Esophagus squamous epithelium (tissue), 4 donors: ENCODE measurements around the gene CTNNA3.

Experiments
- CTCF ChIP-seq, 6 experiments: fragments of 450-650 bp in 4 of 6; fragments of 200-600 bp in 2 of 6; sonication (generic) in 2 of 6; IDR thresholded peaks; one replicate each; pipeline ENCODE4 v1.5.1; 2016 to 2019; ENCODE audit warnings: antibody characterized with exemption in 6 of 6, mild to moderate bottlenecking in 4 of 6, moderate library complexity in 4 of 6
- POLR2A ChIP-seq, 4 donors: fragments of 450-650 bp; IDR thresholded peaks; one replicate each; pipeline ENCODE4 v1.6.1; 2017; ENCODE audit warnings: antibody characterized with exemption in 4 of 4, mild to moderate bottlenecking in 4 of 4, moderate library complexity in 3 of 4

DNA sequence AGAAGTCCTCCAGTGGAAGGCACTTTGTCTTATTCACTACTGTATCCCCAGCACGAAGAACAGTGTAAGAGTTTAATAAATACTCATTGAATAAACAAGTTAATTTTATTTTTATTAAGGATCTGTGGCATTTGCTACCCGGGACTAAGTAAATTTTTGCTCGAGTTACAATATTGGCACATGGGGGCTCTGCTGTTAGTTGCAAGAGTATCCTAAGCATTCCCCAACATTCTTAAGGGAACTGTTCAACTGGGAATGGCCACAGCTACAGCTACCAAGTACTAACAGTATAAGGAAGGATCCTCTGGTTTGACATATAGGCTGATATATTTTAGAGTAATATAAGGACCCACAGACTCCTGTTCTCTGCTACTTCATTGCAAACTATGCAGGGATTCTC is 778.9 kb downstream of the CTNNA3 start:
- TF ChIP-seq CTCF (IDR thresholded peaks at IDR 0.05) (no peak), POLR2A (IDR thresholded peaks at IDR 0.05) (no peak)
